PC-3 (cell line): Measurements from ENCODE around the gene HIGD1B.

Experiments used
- CTCF ChIP-seq: fragments of 300-600 bp; sonication (generic); conservative IDR thresholded peaks from 2 replicates; pipeline ENCODE4 v1.5.1; 2017; ENCODE audit warnings: antibody characterized with exemption, low read depth, mild to moderate bottlenecking, low read length
- EZH2 ChIP-seq: fragments of 300-600 bp; sonication (generic); IDR thresholded peaks from one replicate; pipeline ENCODE4 v1.6.1; 2017; ENCODE audit warnings: antibody characterized with exemption, mild to moderate bottlenecking, low read length; ENCODE audit not compliant: unreplicated experiment
- EZH2phosphoT487 ChIP-seq: fragments of 300-600 bp; sonication (generic); IDR thresholded peaks from 2 replicates; pipeline ENCODE4 v1.6.1; 2018; ENCODE audit warnings: mild to moderate bottlenecking, antibody characterized with exemption, low read length, borderline replicate concordance

GRCh38 chr17:44829523-44830358 lies 17.9 kb upstream of the HIGD1B start, which contains the start of gene GJC1:
- TF ChIP-seq CTCF (no peak), EZH2 (no peak), EZH2phosphoT487 (no peak)
